HepG2 (cell line): ENCODE results near the gene TNFRSF11A. TPM values are rescaled to one million over a fixed set of nuclear protein-coding genes. Genes with fewer than 3 reads are reported as not detected.

ENCODE experiments used
- ARID2 ChIP-seq: sonication (generic); formaldehyde crosslinking; IDR thresholded peaks from 2 replicates; pipeline ENCODE4 v1.8.1; 2022; ENCODE audit warnings: mild to moderate bottlenecking, missing genetic modification reagents, borderline replicate concordance
- E2F5 ChIP-seq: sonication (generic); formaldehyde crosslinking; conservative IDR thresholded peaks from 2 replicates; pipeline ENCODE4 v1.4.0; 2020; ENCODE audit warnings: missing genetic modification reagents
- MBD4 ChIP-seq: IDR thresholded peaks from 2 replicates; pipeline ENCODE4 v1.6.1; 2012; ENCODE audit warnings: low read length, inconsistent platforms, borderline replicate concordance
- MYC ChIP-seq: sonication (generic); formaldehyde crosslinking; IDR thresholded peaks from 2 replicates; pipeline ENCODE4 v1.9.0; 2021; ENCODE audit warnings: missing genetic modification reagents, borderline replicate concordance
- RFXAP ChIP-seq: sonication (generic); formaldehyde crosslinking; IDR thresholded peaks from 2 replicates; pipeline ENCODE4 v1.4.0; 2020; ENCODE audit warnings: missing genetic modification reagents, borderline replicate concordance
- TARDBP ChIP-seq: sonication (generic); formaldehyde crosslinking; IDR thresholded peaks from 2 replicates; pipeline ENCODE4 v1.8.0; 2022; ENCODE audit warnings: mild to moderate bottlenecking, missing genetic modification reagents
- THAP9 ChIP-seq: sonication (generic); formaldehyde crosslinking; IDR thresholded peaks from 2 replicates; pipeline ENCODE4; 2020; ENCODE audit warnings: missing genetic modification reagents, mild to moderate bottlenecking, borderline replicate concordance
- ZFP41 ChIP-seq: sonication (generic); formaldehyde crosslinking; IDR thresholded peaks from 2 replicates; pipeline ENCODE4 v1.4.0; 2020; ENCODE audit warnings: mild to moderate bottlenecking, missing genetic modification reagents, borderline replicate concordance
- ZFP91 ChIP-seq: sonication (generic); formaldehyde crosslinking; IDR thresholded peaks from 2 replicates; pipeline ENCODE4 v1.9.0; 2022; ENCODE audit warnings: missing genetic modification reagents, mild to moderate bottlenecking, borderline replicate concordance
- ZNF10 ChIP-seq: sonication (generic); formaldehyde crosslinking; IDR thresholded peaks from 2 replicates; pipeline ENCODE4 v1.4.0; 2020; ENCODE audit warnings: mild to moderate bottlenecking, low read depth, missing genetic modification reagents, borderline replicate concordance
- ZNF512B ChIP-seq: sonication (generic); formaldehyde crosslinking; IDR thresholded peaks from 2 replicates; pipeline ENCODE4 v1.5.1; 2020; ENCODE audit warnings: missing genetic modification reagents, mild to moderate bottlenecking, borderline replicate concordance
- ZNF598 ChIP-seq: sonication (generic); formaldehyde crosslinking; IDR thresholded peaks from 2 replicates; pipeline ENCODE4 v1.5.1; 2020; ENCODE audit warnings: mild to moderate bottlenecking, missing genetic modification reagents, borderline replicate concordance
- ZNF605 ChIP-seq: sonication (generic); formaldehyde crosslinking; IDR thresholded peaks from 2 replicates; pipeline ENCODE4 v1.8.0; 2022; ENCODE audit warnings: mild to moderate bottlenecking, missing genetic modification reagents
- ZNF761 ChIP-seq: sonication (generic); formaldehyde crosslinking; conservative IDR thresholded peaks from 2 replicates; pipeline ENCODE4 v1.4.0; 2020; ENCODE audit warnings: mild to moderate bottlenecking, missing genetic modification reagents
- ZNF773 ChIP-seq: sonication (generic); formaldehyde crosslinking; IDR thresholded peaks from 2 replicates; pipeline ENCODE4 v1.4.0; 2020; ENCODE audit warnings: missing genetic modification reagents, borderline replicate concordance
- ZSCAN20 ChIP-seq: sonication (generic); formaldehyde crosslinking; IDR thresholded peaks from 2 replicates; pipeline ENCODE4 v1.4.0; 2020; ENCODE audit warnings: missing genetic modification reagents, mild to moderate bottlenecking, borderline replicate concordance
- polyA plus RNA-seq, 8 experiments: library from polyadenylated mRNA; depleted of rRNA in 3 of 8; stranded (reverse) in 7 of 8; unstranded in 1 of 8; fragments of >200 nt; fragmentation: Illumina TruSeq in 4 of 8; extraction: Trizol in 4 of 8; gene quantifications; 2 replicates each; pipeline versions ENCODE4 v1.2.1 to v1.2.3, GENCODE V29; 2011 to 2016; ENCODE audit warnings: low read depth in 4 of 8, missing spikeins in 1 of 8, mixed read lengths in 1 of 8; ENCODE audit not compliant: insufficient read depth in 1 of 8
- total RNA-seq, 5 experiments: library from RNA; depleted of rRNA; stranded (reverse); fragments of >200 nt; fragmentation: Illumina TruSeq; extraction: Trizol; gene quantifications; 2 replicates each; pipeline ENCODE4 v1.2.3, GENCODE V29; 2016; ENCODE audit warnings: low read depth in 1 of 5
- TF ChIP-seq, protein P1 (sequence below): sonication (generic); formaldehyde crosslinking; IDR thresholded peaks from 2 replicates; pipeline ENCODE4 v1.8.0; 2023; ENCODE audit warnings: mild to moderate bottlenecking, missing genetic modification reagents

TNFRSF11A gene
- total and polyA plus RNA-seq, 2 of the 13 experiments (the other 11 are each of a cell fraction or from before 2014, with no cell fraction given), result 4.6 to 6.4 TPM

GRCh38 chr18:62325806-62326645, 916 bp downstream of the TNFRSF11A start (continued):
- TF ChIP-seq ZNF512B (CRISPR knock-in tag), result peak; percentile 78; the same call in 1 of the 2 replicates
- TF ChIP-seq ZFP41 (CRISPR knock-in tag), result 0 out of 2 replicates have a peak, but pooled peaks have one; percentile 33
- TF ChIP-seq E2F5 (CRISPR knock-in tag), result no peak
- TF ChIP-seq ZNF10 (CRISPR knock-in tag), result no peak
- TF ChIP-seq, protein P1, sequence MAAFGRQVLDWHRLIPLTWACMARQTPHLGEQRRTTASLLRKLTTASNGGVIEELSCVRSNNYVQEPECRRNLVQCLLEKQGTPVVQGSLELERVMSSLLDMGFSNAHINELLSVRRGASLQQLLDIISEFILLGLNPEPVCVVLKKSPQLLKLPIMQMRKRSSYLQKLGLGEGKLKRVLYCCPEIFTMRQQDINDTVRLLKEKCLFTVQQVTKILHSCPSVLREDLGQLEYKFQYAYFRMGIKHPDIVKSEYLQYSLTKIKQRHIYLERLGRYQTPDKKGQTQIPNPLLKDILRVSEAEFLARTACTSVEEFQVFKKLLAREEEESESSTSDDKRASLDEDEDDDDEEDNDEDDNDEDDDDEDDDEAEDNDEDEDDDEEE (CRISPR knock-in tag), result 0 out of 2 replicates have a peak, but pooled peaks have one; percentile 52
- TF ChIP-seq ARID2, result 0 out of 2 replicates have a peak, but pooled peaks have one; percentile 30
- TF ChIP-seq TARDBP (CRISPR knock-in tag), result 0 out of 2 replicates have a peak, but pooled peaks have one; percentile 37
- TF ChIP-seq MYC (CRISPR knock-in tag), result 0 out of 2 replicates have a peak, but pooled peaks have one; percentile 28
- TF ChIP-seq ZSCAN20, result 0 out of 2 replicates have a peak, but pooled peaks have one; percentile 35
- no peak for TF ChIP-seq ZNF761
- 0 out of 2 replicates have a peak, but pooled peaks have one; percentile 44 for TF ChIP-seq ZNF773
- 0 out of 2 replicates have a peak, but pooled peaks have one; percentile 27 for TF ChIP-seq ZNF605 (CRISPR knock-in tag)
- peak; percentile 46; the same call in 1 of the 2 replicates for TF ChIP-seq THAP9 (CRISPR knock-in tag)
- no peak for TF ChIP-seq MBD4
- TF ChIP-seq ZFP91 (CRISPR knock-in tag), result peak; percentile 57; the same call in 1 of the 2 replicates
- TF ChIP-seq RFXAP (CRISPR knock-in tag), result no peak
- TF ChIP-seq ZNF598 (CRISPR knock-in tag), result 0 out of 2 replicates have a peak, but pooled peaks have one; percentile 34
